Fibroblast of gingiva (primary cell): ENCODE results near the gene CD300H.

Source experiments
- DNase-seq: peaks from one replicate; pipeline ENCODE4 v3.0.0-alpha.2; 2011; ENCODE audit warnings: low read depth

Gene CD300H

GRCh38 chr17:74567397-74567796 is at the start of gene CD300H:
Gene CD300H, minus strand, starts transcription at chr17:74567509.
- DNase-seq, result no peak

- DNase-seq, result no peak
Observed at GRCh38 chr17:74616696-74617095, 49.4 kb upstream of the CD300H start.

GRCh38 chr17:74612046-74612445 is 44.7 kb upstream of the CD300H start:
- DNase-seq, result no peak

GRCh38 chr17:74610108-74610507 is 42.8 kb upstream of the CD300H start:
- DNase-seq, result no peak

GRCh38 chr17:74608511-74608910 is 41.2 kb upstream of the CD300H start:
- no peak for DNase-seq

GRCh38 chr17:74607221-74607620 is 39.9 kb upstream of the CD300H start:
- no peak for DNase-seq

GRCh38 chr17:74606050-74606449 is 38.7 kb upstream of the CD300H start:
- DNase-seq, result no peak

GRCh38 chr17:74605361-74605760 is 38.1 kb upstream of the CD300H start:
- peak; percentile 84 for DNase-seq

GRCh38 chr17:74604761-74605160 is 37.5 kb upstream of the CD300H start:
- DNase-seq, result no peak

- DNase-seq, result no peak
Observed at GRCh38 chr17:74604200-74604599, 36.9 kb upstream of the CD300H start.

GRCh38 chr17:74603746-74604145 is 36.4 kb upstream of the CD300H start:
- DNase-seq, result no peak

GRCh38 chr17:74603037-74603635 is 35.8 kb upstream of the CD300H start:
- DNase-seq, result no peak

GRCh38 chr17:74601944-74602572 is 34.7 kb upstream of the CD300H start:
- peak; percentile 23 for DNase-seq

- DNase-seq, result no peak
Observed at GRCh38 chr17:74599448-74599939, 32.2 kb upstream of the CD300H start.

GRCh38 chr17:74599023-74599399 is 31.7 kb upstream of the CD300H start:
- no peak for DNase-seq

- DNase-seq, result no peak
Observed at GRCh38 chr17:74598346-74599022, 31.2 kb upstream of the CD300H start.

- no peak for DNase-seq
Observed at GRCh38 chr17:74597069-74597790, 29.9 kb upstream of the CD300H start.

GRCh38 chr17:74595037-74595750 is 27.9 kb upstream of the CD300H start:
- no peak for DNase-seq

GRCh38 chr17:74592087-74592990 is 25.0 kb upstream of the CD300H start, which contains the start of gene CD300LD:
Gene CD300LD, minus strand, starts transcription at chr17:74592283. Its CDS starts 81 bp downstream, at chr17:74592202.
- DNase-seq, result no peak

GRCh38 chr17:74591503-74591902 is 24.2 kb upstream of the CD300H start:
- DNase-seq, result no peak

GRCh38 chr17:74585711-74586110 is 18.4 kb upstream of the CD300H start:
- DNase-seq, result no peak
